Right forelimb (tissue), 1 donor: ENCODE measurements around the gene ZBTB2.
"Not testable (repeated sequence)": the region's sequence is repeated elsewhere in the genome, so short reads cannot be mapped to it uniquely, and the experiment has no call there.

ENCODE experiments used
- DNase-seq: peaks from one replicate; pipeline ENCODE4 v3.0.0-alpha.2; 2018

The ZBTB2 gene

DNA sequence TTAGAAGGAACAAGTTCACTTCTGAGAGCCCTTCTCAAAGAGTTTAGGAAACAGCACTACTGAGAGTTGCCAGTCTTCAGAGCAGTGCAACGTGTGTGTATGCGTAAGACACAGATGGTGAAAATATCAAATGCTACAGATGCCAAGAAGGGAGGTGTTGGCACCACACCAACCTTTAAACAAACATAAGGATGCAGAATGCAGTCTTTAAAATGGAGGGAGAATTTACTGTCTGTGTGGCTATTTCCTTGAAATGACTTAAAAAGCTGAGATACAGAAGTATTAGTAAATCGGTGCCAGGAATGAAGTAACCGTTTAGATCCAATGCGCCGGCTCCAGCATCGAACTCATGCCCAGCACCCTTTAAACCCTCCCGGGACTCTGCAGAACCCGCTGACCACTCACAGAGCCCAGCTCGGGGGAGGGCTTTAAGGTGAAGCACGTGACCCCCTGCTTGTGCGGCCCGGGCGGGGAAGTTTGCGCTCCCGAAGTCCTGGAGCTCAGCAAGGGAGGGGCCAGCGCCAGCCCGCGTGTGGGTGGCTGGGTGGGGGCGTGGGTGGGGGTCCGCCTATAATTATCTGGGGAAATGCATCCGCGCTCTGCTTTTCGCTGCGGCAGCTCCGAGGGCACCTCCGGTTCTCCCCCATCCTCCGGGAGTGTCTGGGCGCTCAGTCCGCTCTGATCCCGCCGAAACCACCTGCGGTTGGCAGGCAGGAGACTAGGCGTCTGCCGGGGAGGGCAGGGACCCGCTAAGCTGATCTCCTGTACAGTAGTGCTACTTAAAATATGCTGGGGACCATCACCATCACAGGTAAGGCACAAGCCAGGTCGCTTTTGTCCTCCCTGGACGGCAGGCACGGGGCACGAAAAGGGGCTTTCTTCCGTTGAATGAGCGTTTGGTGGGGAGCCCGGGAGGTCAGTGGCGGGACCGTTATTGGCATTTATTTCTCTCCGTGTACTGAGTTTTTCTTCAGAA lies 66.0 kb downstream of the ZBTB2 start:
- peak; percentile 80 for DNase-seq

GRCh38 chr6:151324488-151324825 lies 66.9 kb downstream of the ZBTB2 start:
- no peak for DNase-seq

GRCh38 chr6:151323791-151324487 lies 67.4 kb downstream of the ZBTB2 start:
- peak; percentile 95 for DNase-seq

GRCh38 chr6:151322570-151322969 lies 68.8 kb downstream of the ZBTB2 start:
- no peak for DNase-seq

GRCh38 chr6:151321438-151321837 lies 69.9 kb downstream of the ZBTB2 start:
- DNase-seq = no peak

GRCh38 chr6:151320140-151320539 lies 71.2 kb downstream of the ZBTB2 start:
- no peak for DNase-seq

DNA sequence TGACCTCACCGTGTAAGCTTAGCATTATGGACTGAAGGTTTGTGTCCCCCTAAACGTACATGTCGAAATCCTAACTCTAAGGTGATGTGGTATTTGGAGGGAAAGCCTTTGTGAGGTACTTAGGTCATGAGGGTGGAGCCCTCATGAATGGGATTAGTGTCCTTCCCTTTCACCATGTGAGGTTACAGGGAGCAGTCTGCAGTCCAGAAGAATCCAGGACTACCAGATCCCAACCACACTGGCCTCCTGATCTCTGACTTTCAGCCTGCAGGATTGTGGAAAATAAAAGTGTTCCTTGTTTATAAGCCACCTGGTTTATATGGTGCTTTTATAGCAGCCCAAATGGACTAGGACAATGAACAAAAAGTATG lies 73.4 kb downstream of the ZBTB2 start:
- DNase-seq = no peak

- no peak for DNase-seq
Measured at GRCh38 chr6:151317103-151317994, 74.0 kb downstream of the ZBTB2 start.

GRCh38 chr6:151315661-151316060 lies 75.7 kb downstream of the ZBTB2 start:
- DNase-seq = not testable (repeated sequence)
